ENCODE results near the gene RFC3. TPM values are rescaled to one million over a fixed set of nuclear protein-coding genes. Genes with fewer than 3 reads are reported as not detected.

Gene RFC3
- total RNA-seq, 1 experiment from 2014 or later = 19.0 TPM

- TF ChIP-seq CTCF (IDR thresholded peaks at IDR 0.05) = no peak
- no peak for TF ChIP-seq REST (IDR thresholded peaks at IDR 0.05; ENCODE audit: insufficient read depth in 1 of 2, low read depth in 2 of 2, low read length in 1 of 2)
- TF ChIP-seq SIN3A (IDR thresholded peaks at IDR 0.05; ENCODE audit: borderline replicate concordance, insufficient read depth, low read depth, low read length) = no peak
- no peak for TF ChIP-seq TCF7L2 (IDR thresholded peaks at IDR 0.05; ENCODE audit: low read depth, low read length)
- no peaks in the 10 kb centered on the region for H3K4me1 ChIP-seq (ENCODE audit: control insufficient read depth, insufficient read depth, low read length)
- DNase-seq (ENCODE audit: low read depth, low spot score) (no peak), ATAC-seq (no peak)
- no peak overlapping the region for H3K4me3 ChIP-seq (ENCODE audit: low read depth in 2 of 2, low read length in 2 of 2)
- ChIA-PET POLR2A (no interaction called here), CTCF (no interaction called here)
- no peaks in the 10 kb centered on the region for H3K36me3 ChIP-seq (ENCODE audit: control insufficient read depth, insufficient read depth, low read length)
- no peaks in the 10 kb centered on the region for H3K9me3 ChIP-seq (ENCODE audit: control insufficient read depth, insufficient read depth, low read depth, low read length)
- no peak overlapping the region for H3K27ac ChIP-seq (ENCODE audit: low read length)
- no peaks in the 10 kb centered on the region for H3K27me3 ChIP-seq (ENCODE audit: control insufficient read depth, insufficient read depth, low read length)
- in situ Hi-C loops (cut with HindIII; ENCODE audit: low pct_unique_long_range_greater_than_20kb, low sequenced_read_pairs) = no loop called here
- intact Hi-C loops (cut with micrococcal nuclease; ENCODE audit: unreplicated experiment) = no loop called here
- BruUV-seq (replicated peaks) = no TSS peak
Measured at GRCh38 chr13:33882804-33883203, 64.9 kb downstream of the RFC3 start.

GRCh38 chr13:33884531-33885220 lies 66.7 kb downstream of the RFC3 start:
- ATAC-seq (no peak), DNase-seq (ENCODE audit: low read depth, low spot score) (no peak)
- CTCF ChIA-PET = no interaction called here
- POLR2A ChIA-PET = no interaction called here
- H3K4me3 ChIP-seq (ENCODE audit: low read depth in 2 of 2, low read length in 2 of 2) = no peak overlapping the region
- intact Hi-C loops (cut with micrococcal nuclease; ENCODE audit: unreplicated experiment) = no loop called here
- in situ Hi-C loops (cut with HindIII; ENCODE audit: low pct_unique_long_range_greater_than_20kb, low sequenced_read_pairs) = no loop called here
- no peaks in the 10 kb centered on the region for H3K9me3 ChIP-seq (ENCODE audit: control insufficient read depth, insufficient read depth, low read depth, low read length)
- H3K27me3 ChIP-seq (ENCODE audit: control insufficient read depth, insufficient read depth, low read length) = no peaks in the 10 kb centered on the region
- no TSS peak for BruUV-seq (replicated peaks)
- TF ChIP-seq TCF7L2 (IDR thresholded peaks at IDR 0.05; ENCODE audit: low read depth, low read length) (no peak), CTCF (IDR thresholded peaks at IDR 0.05) (no peak), POLR2AphosphoS5 (IDR thresholded peaks at IDR 0.05; ENCODE audit: low read depth, low read length) (no peak)
- H3K4me1 ChIP-seq (ENCODE audit: control insufficient read depth, insufficient read depth, low read length) = no peaks in the 10 kb centered on the region
- no peaks in the 10 kb centered on the region for H3K36me3 ChIP-seq (ENCODE audit: control insufficient read depth, insufficient read depth, low read length)
- H3K27ac ChIP-seq (ENCODE audit: low read length) = no peak overlapping the region

Data from Panc1 (cell line).